HEK293T (cell line): ENCODE measurements around the gene DNAH17.
A peak's percentile ranks its signal among the peaks of the same experiment; 100 is the strongest.

Source experiments
- CTCF ChIA-PET: fragments of 350-600 bp; formaldehyde crosslinking; extraction: SDS; loops from one replicate; lab custom pipeline; 2021; ENCODE audit warnings: antibody characterized with exemption, inconsistent platforms; lab: Yijun Ruan, JAX
- POLR2A ChIA-PET: fragments of 350-600 bp; formaldehyde crosslinking; extraction: SDS; loops from one replicate; lab custom pipeline; 2020; ENCODE audit warnings: antibody characterized with exemption, inconsistent platforms; lab: Yijun Ruan, JAX
- DNase-seq: peaks from one replicate; pipeline ENCODE4 v3.0.0; 2012; ENCODE audit warnings: mixed read lengths; ENCODE audit errors: extremely low spot score
- ARNT ChIP-seq: fragments of 450-650 bp; IDR thresholded peaks from 2 replicates; pipeline ENCODE4 v1.6.1; 2017; ENCODE audit warnings: mild to moderate bottlenecking
- BHLHE40 ChIP-seq: fragments of 450-650 bp; IDR thresholded peaks from 2 replicates; pipeline ENCODE4 v1.6.1; 2016; ENCODE audit warnings: mild to moderate bottlenecking, moderate library complexity, borderline replicate concordance
- CTBP1 ChIP-seq: fragments of 450-650 bp; IDR thresholded peaks from 2 replicates; pipeline ENCODE4 v1.6.1; 2016; ENCODE audit warnings: borderline replicate concordance
- ELF4 ChIP-seq: fragments of 450-650 bp; IDR thresholded peaks from 2 replicates; pipeline ENCODE4 v1.6.1; 2017; ENCODE audit warnings: antibody characterized with exemption
- FOXA1 ChIP-seq: fragments of 450-650 bp; IDR thresholded peaks from 2 replicates; pipeline ENCODE4 v1.6.1; 2016; ENCODE audit warnings: mild to moderate bottlenecking
- FOXK2 ChIP-seq: fragments of 450-650 bp; IDR thresholded peaks from 2 replicates; pipeline ENCODE4 v1.6.1; 2016; ENCODE audit warnings: mild to moderate bottlenecking
- FOXM1 ChIP-seq: fragments of 450-650 bp; IDR thresholded peaks from 2 replicates; pipeline ENCODE4 v1.6.1; 2017; ENCODE audit warnings: mild to moderate bottlenecking, borderline replicate concordance
- HDGF ChIP-seq: fragments of 450-650 bp; IDR thresholded peaks from 2 replicates; pipeline ENCODE4 v1.6.1; 2017; ENCODE audit warnings: antibody characterized with exemption, borderline replicate concordance
- L3MBTL2 ChIP-seq: fragments of 450-650 bp; conservative IDR thresholded peaks from 2 replicates; pipeline ENCODE4 v1.6.1; 2016; ENCODE audit warnings: mild to moderate bottlenecking
- LEF1 ChIP-seq: fragments of 450-650 bp; IDR thresholded peaks from 2 replicates; pipeline ENCODE4 v1.6.1; 2017; ENCODE audit warnings: mild to moderate bottlenecking, borderline replicate concordance
- NFRKB ChIP-seq: fragments of 450-650 bp; IDR thresholded peaks from 2 replicates; pipeline ENCODE4 v1.6.1; 2016; ENCODE audit warnings: mild to moderate bottlenecking, moderate library complexity
- PKNOX1 ChIP-seq: fragments of 450-650 bp; IDR thresholded peaks from 2 replicates; pipeline ENCODE4 v1.6.1; 2016
- SP1 ChIP-seq: fragments of 450-650 bp; IDR thresholded peaks from 2 replicates; pipeline ENCODE4 v1.6.1; 2017
- SUZ12 ChIP-seq: fragments of 450-650 bp; IDR thresholded peaks from 2 replicates; pipeline ENCODE4 v1.6.1; 2016; ENCODE audit warnings: mild to moderate bottlenecking
- TARDBP ChIP-seq: fragments of 450-650 bp; IDR thresholded peaks from 2 replicates; pipeline ENCODE4 v1.6.1; 2016
- ZNF384 ChIP-seq: fragments of 450-650 bp; IDR thresholded peaks from 2 replicates; pipeline ENCODE4 v1.6.1; 2016

The DNAH17 gene

GRCh38 chr17:78499715-78500540 lies 77.3 kb downstream of the DNAH17 start:
- TF ChIP-seq SUZ12 (no peak), LEF1 (no peak), ARNT (no peak), TARDBP (no peak), L3MBTL2 (no peak)
- CTCF ChIA-PET, result no interaction called here
- DNase-seq, result no peak
- POLR2A ChIA-PET, result no interaction called here

- ChIA-PET CTCF (interaction anchor here (0.8 kb wide), 1 partner anchor 209 kb away, joined by 3 read pairs; no protein-coding TSS in a partner anchor), POLR2A (no interaction called here)
- no peak for TF ChIP-seq BHLHE40
- no peak for TF ChIP-seq ZNF384
- no peak for TF ChIP-seq TARDBP
- TF ChIP-seq NFRKB, result no peak
- TF ChIP-seq ELF4, result no peak
- no peak for TF ChIP-seq CTBP1
- TF ChIP-seq FOXA1, result no peak
- TF ChIP-seq SUZ12, result no peak
- no peak for TF ChIP-seq HDGF
- TF ChIP-seq FOXM1, result no peak
- no peak for TF ChIP-seq LEF1
- TF ChIP-seq PKNOX1, result no peak
- no peak for TF ChIP-seq L3MBTL2
- TF ChIP-seq FOXK2, result no peak
- no peak for TF ChIP-seq ARNT
- TF ChIP-seq SP1, result no peak
- DNase-seq, result no peak
Observed at GRCh38 chr17:78498848-78499247, 78.3 kb downstream of the DNAH17 start.

GRCh38 chr17:78497115-78497540 lies 80.1 kb downstream of the DNAH17 start:
- POLR2A ChIA-PET, result no interaction called here
- DNase-seq, result peak; percentile 87
- TF ChIP-seq TARDBP, result no peak
- CTCF ChIA-PET, result interaction anchor here (0.7 to 1.7 kb wide), 8 partner anchors 10 to 356 kb away, joined by 3 to 21 read pairs (median 4); no protein-coding TSS in a partner anchor

- POLR2A ChIA-PET, result no interaction called here
- TF ChIP-seq FOXA1 (no peak), PKNOX1 (no peak), HDGF (no peak), CTBP1 (no peak), LEF1 (no peak), SP1 (no peak), ELF4 (no peak), NFRKB (no peak), TARDBP (no peak), ARNT (no peak), BHLHE40 (no peak), SUZ12 (no peak), L3MBTL2 (no peak), ZNF384 (no peak), FOXM1 (no peak), FOXK2 (no peak)
- CTCF ChIA-PET, result interaction anchor here (0.8 to 1.6 kb wide), 4 partner anchors 23 to 240 kb away, joined by 3 to 21 read pairs (median 4); no protein-coding TSS in a partner anchor
- no peak for DNase-seq
Observed at GRCh38 chr17:78496311-78496710, 80.9 kb downstream of the DNAH17 start.

- ChIA-PET CTCF (no interaction called here), POLR2A (no interaction called here)
- TF ChIP-seq PKNOX1 (no peak), ELF4 (no peak), L3MBTL2 (no peak), ZNF384 (no peak), LEF1 (no peak), FOXA1 (no peak), FOXM1 (no peak), TARDBP (no peak), CTBP1 (no peak), BHLHE40 (no peak), NFRKB (no peak), HDGF (no peak), SP1 (no peak), ARNT (no peak), SUZ12 (no peak), FOXK2 (no peak)
- no peak for DNase-seq
Observed at GRCh38 chr17:78495634-78496033, 81.6 kb downstream of the DNAH17 start.

- no peak for TF ChIP-seq BHLHE40
- no peak for TF ChIP-seq ARNT
- no peak for TF ChIP-seq FOXK2
- no peak for TF ChIP-seq CTBP1
- TF ChIP-seq SUZ12, result no peak
- TF ChIP-seq ELF4, result no peak
- TF ChIP-seq TARDBP, result no peak
- CTCF ChIA-PET, result interaction anchor here (0.6 kb wide), 1 partner anchor 1106 kb away, joined by 4 read pairs; no protein-coding TSS in a partner anchor
- no peak for DNase-seq
- POLR2A ChIA-PET, result no interaction called here
Observed at GRCh38 chr17:78494696-78495330, 82.4 kb downstream of the DNAH17 start.
